Panc1 (cell line): Measurements from ENCODE around the gene CS. TPM values are rescaled to one million over a fixed set of nuclear protein-coding genes. Genes with fewer than 3 reads are reported as not detected.

ENCODE experiments used
- ATAC-seq: fragments of 200-7000 bp; cut with Tn5 transposase; 2 replicates; pipeline ENCODE4 v1.9.1; 2020; ENCODE audit warnings: mild to moderate bottlenecking, moderate library complexity
- BruUV-seq: library from RNA; stranded (reverse); fragments of 400-500 nt; replicated peaks from 2 replicates; lab custom pipeline; 2021; lab: Mats Ljungman, UMichigan
- CTCF ChIA-PET: fragments of 300-600 bp; sonication (Branson Sonifier 250); formaldehyde crosslinking; loops from one replicate; lab custom pipeline; 2022; ENCODE audit warnings: antibody characterized with exemption; lab: Charles Lee
- POLR2A ChIA-PET: fragments of 300-600 bp; sonication (Branson Sonifier 250); formaldehyde crosslinking; loops from one replicate; lab custom pipeline; 2022; ENCODE audit warnings: antibody characterized with exemption; lab: Charles Lee
- DNase-seq: peaks from one replicate; pipeline ENCODE4 v3.0.0-alpha.2; 2010; ENCODE audit warnings: low read depth, low spot score
- H3K27ac ChIP-seq: 2 replicates; pipeline ENCODE4 v1.5.1; 2011; ENCODE audit warnings: mild to moderate bottlenecking, low read length, inconsistent platforms
- H3K27me3 ChIP-seq: fragments of 200-500 bp; sonication (Bioruptor generic); 2 replicates; pipeline ENCODE4 v1.6.0; 2014; ENCODE audit warnings: low read length, inconsistent platforms; ENCODE audit not compliant: control insufficient read depth, insufficient read depth
- H3K36me3 ChIP-seq: fragments of 200-500 bp; sonication (Bioruptor generic); 2 replicates; pipeline ENCODE4 v1.5.1; 2014; ENCODE audit warnings: inconsistent platforms, mild to moderate bottlenecking, low read length, moderate library complexity; ENCODE audit not compliant: control insufficient read depth, insufficient read depth
- H3K4me1 ChIP-seq: 2 replicates; pipeline ENCODE4 v1.5.1; 2011; ENCODE audit warnings: inconsistent platforms, mild to moderate bottlenecking, low read length, moderate library complexity; ENCODE audit not compliant: control insufficient read depth, insufficient read depth
- H3K4me3 ChIP-seq, 2 experiments: 2 replicates each; pipeline ENCODE4 v1.5.1; 2011 to 2012; ENCODE audit warnings: low read depth in 2 of 2, low read length in 2 of 2, mild to moderate bottlenecking in 2 of 2, inconsistent platforms in 1 of 2, moderate library complexity in 1 of 2
- H3K9me3 ChIP-seq: fragments of 200-500 bp; sonication (Bioruptor generic); 2 replicates; pipeline ENCODE4 v1.5.1; 2014; ENCODE audit warnings: low read depth, mild to moderate bottlenecking, inconsistent platforms, low read length, moderate library complexity; ENCODE audit not compliant: control insufficient read depth, insufficient read depth
- POLR2AphosphoS5 ChIP-seq: IDR thresholded peaks from 2 replicates; pipeline ENCODE4 v1.6.1; 2012; ENCODE audit warnings: mild to moderate bottlenecking, low read depth, low read length, moderate library complexity
- SIN3A ChIP-seq: IDR thresholded peaks from 2 replicates; pipeline ENCODE4 v1.6.1; 2012; ENCODE audit warnings: low read depth, mild to moderate bottlenecking, low read length, moderate library complexity, borderline replicate concordance; ENCODE audit not compliant: insufficient read depth
- TCF7L2 ChIP-seq: IDR thresholded peaks from 2 replicates; pipeline ENCODE4 v1.6.1; 2011; ENCODE audit warnings: mild to moderate bottlenecking, low read depth, low read length, inconsistent platforms
- in situ Hi-C: cut with HindIII; loops from 2 replicates; pipeline ENCODE4 v1.10.0; 2016; ENCODE audit warnings: low sequenced_read_pairs, low pct_unique_long_range_greater_than_20kb
- intact Hi-C: fragments of 100-400 bp; cut with micrococcal nuclease; formaldehyde crosslinking; loops from one replicate; pipeline ENCODE4 v1.10.0; 2022; ENCODE audit not compliant: unreplicated experiment
- total RNA-seq: library from RNA; stranded (reverse); gene quantifications from one replicate; pipeline ENCODE4 v1.2.1, GENCODE V29; 2021; ENCODE audit not compliant: unreplicated experiment
- TF ChIP-seq, protein P1 (sequence below): fragments of 450-650 bp; IDR thresholded peaks from 2 replicates; pipeline ENCODE4 v1.5.1; 2017; ENCODE audit warnings: mild to moderate bottlenecking
- TF ChIP-seq, protein P2 (sequence below), 2 experiments: IDR thresholded peaks; 2 replicates each; pipeline ENCODE4 v1.6.1; 2011 to 2012; ENCODE audit warnings: low read depth in 2 of 2, control low read depth in 1 of 2, low read length in 1 of 2, mild to moderate bottlenecking in 1 of 2, moderate library complexity in 1 of 2; ENCODE audit not compliant: insufficient read depth in 1 of 2

Gene CS
- total RNA-seq, 1 experiment from 2014 or later: 240 TPM

- in situ Hi-C loops (no loop called here), intact Hi-C loops (no loop called here)
- Histone ChIP-seq H3K27me3 (no peaks in the 10 kb centered on the region), H3K9me3 (no peaks in the 10 kb centered on the region), H3K27ac (no peak overlapping the region), H3K36me3 (peaks cover 11% of the 10 kb centered on the region), H3K4me3 (no peak overlapping the region), H3K4me1 (no peaks in the 10 kb centered on the region)
- ATAC-seq (no peak), DNase-seq (no peak)
- ChIA-PET CTCF (interaction anchor here (0.5 to 0.6 kb wide), 2 partner anchors 9 to 140 kb away, joined by 3 read pairs; no protein-coding TSS in a partner anchor), POLR2A (no interaction called here)
- BruUV-seq: no TSS peak
- no peak for TF ChIP-seq SIN3A
- TF ChIP-seq TCF7L2: no peak
These were observed 52.2 kb downstream of the CS start for GRCh38 chr12:56247923-56248322.

DNA sequence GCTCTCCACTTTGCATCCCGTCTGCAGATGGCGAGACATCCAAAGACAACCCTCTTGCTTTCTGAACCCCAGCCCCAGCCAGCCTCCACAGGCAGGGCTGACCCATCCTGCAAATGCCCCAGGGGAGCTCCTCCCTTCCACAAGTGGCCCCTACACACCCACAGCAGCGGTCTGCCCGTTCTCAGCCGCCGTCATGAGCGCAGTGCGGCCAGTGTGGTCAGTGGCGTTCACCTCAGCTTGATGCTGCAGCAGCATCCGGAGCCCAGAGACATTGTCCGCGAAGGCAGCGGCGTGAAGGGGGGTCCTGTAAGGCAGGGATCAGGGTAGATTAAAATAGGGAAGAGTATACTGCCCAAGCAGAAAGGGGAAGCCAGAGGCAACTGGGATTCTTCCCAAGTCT lies 55.6 kb downstream of the CS start:
- Histone ChIP-seq H3K9me3 (no peaks in the 10 kb centered on the region), H3K36me3 (peaks cover 14% of the 10 kb centered on the region), H3K27ac (no peak overlapping the region), H3K4me1 (no peaks in the 10 kb centered on the region), H3K4me3 (no peak overlapping the region), H3K27me3 (no peaks in the 10 kb centered on the region)
- intact Hi-C loops (no loop called here), in situ Hi-C loops (no loop called here)
- TF ChIP-seq, protein P1, sequence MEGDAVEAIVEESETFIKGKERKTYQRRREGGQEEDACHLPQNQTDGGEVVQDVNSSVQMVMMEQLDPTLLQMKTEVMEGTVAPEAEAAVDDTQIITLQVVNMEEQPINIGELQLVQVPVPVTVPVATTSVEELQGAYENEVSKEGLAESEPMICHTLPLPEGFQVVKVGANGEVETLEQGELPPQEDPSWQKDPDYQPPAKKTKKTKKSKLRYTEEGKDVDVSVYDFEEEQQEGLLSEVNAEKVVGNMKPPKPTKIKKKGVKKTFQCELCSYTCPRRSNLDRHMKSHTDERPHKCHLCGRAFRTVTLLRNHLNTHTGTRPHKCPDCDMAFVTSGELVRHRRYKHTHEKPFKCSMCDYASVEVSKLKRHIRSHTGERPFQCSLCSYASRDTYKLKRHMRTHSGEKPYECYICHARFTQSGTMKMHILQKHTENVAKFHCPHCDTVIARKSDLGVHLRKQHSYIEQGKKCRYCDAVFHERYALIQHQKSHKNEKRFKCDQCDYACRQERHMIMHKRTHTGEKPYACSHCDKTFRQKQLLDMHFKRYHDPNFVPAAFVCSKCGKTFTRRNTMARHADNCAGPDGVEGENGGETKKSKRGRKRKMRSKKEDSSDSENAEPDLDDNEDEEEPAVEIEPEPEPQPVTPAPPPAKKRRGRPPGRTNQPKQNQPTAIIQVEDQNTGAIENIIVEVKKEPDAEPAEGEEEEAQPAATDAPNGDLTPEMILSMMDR: no peak
- TF ChIP-seq TCF7L2: no peak
- no peak for TF ChIP-seq SIN3A
- TF ChIP-seq, protein P2, sequence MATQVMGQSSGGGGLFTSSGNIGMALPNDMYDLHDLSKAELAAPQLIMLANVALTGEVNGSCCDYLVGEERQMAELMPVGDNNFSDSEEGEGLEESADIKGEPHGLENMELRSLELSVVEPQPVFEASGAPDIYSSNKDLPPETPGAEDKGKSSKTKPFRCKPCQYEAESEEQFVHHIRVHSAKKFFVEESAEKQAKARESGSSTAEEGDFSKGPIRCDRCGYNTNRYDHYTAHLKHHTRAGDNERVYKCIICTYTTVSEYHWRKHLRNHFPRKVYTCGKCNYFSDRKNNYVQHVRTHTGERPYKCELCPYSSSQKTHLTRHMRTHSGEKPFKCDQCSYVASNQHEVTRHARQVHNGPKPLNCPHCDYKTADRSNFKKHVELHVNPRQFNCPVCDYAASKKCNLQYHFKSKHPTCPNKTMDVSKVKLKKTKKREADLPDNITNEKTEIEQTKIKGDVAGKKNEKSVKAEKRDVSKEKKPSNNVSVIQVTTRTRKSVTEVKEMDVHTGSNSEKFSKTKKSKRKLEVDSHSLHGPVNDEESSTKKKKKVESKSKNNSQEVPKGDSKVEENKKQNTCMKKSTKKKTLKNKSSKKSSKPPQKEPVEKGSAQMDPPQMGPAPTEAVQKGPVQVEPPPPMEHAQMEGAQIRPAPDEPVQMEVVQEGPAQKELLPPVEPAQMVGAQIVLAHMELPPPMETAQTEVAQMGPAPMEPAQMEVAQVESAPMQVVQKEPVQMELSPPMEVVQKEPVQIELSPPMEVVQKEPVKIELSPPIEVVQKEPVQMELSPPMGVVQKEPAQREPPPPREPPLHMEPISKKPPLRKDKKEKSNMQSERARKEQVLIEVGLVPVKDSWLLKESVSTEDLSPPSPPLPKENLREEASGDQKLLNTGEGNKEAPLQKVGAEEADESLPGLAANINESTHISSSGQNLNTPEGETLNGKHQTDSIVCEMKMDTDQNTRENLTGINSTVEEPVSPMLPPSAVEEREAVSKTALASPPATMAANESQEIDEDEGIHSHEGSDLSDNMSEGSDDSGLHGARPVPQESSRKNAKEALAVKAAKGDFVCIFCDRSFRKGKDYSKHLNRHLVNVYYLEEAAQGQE (IDR thresholded peaks at IDR 0.05; ENCODE audit: insufficient read depth in 1 of 2, low read depth in 2 of 2, low read length in 1 of 2): no peak
- TF ChIP-seq POLR2AphosphoS5: no peak
- CTCF ChIA-PET: interaction anchor here (0.5 kb wide), 1 partner anchor 36 kb away, joined by 3 read pairs; no protein-coding TSS in a partner anchor
- BruUV-seq: no TSS peak
- ATAC-seq: no peak
- no peak for DNase-seq
- POLR2A ChIA-PET: no interaction called here

GRCh38 chr12:56243731-56244181 lies 56.4 kb downstream of the CS start:
- Histone ChIP-seq H3K9me3 (no peaks in the 10 kb centered on the region), H3K27me3 (no peaks in the 10 kb centered on the region), H3K4me3 (no peak overlapping the region), H3K36me3 (peaks cover 10% of the 10 kb centered on the region), H3K27ac (no peak overlapping the region), H3K4me1 (no peaks in the 10 kb centered on the region)
- ChIA-PET CTCF (no interaction called here), POLR2A (no interaction called here)
- no TSS peak for BruUV-seq
- in situ Hi-C loops: no loop called here
- no peak for DNase-seq
- intact Hi-C loops: no loop called here
- no peak for ATAC-seq
- TF ChIP-seq, protein P2 (IDR thresholded peaks at IDR 0.05; ENCODE audit: insufficient read depth in 1 of 2, low read depth in 2 of 2, low read length in 1 of 2): no peak
- TF ChIP-seq TCF7L2 (no peak), SIN3A (no peak), POLR2AphosphoS5 (no peak)
- TF ChIP-seq, protein P1: no peak
